Fibroblast of skin of right biceps (primary cell): ENCODE measurements around the gene FIGNL2.
"Not testable (repeated sequence)": the region's sequence is repeated elsewhere in the genome, so short reads cannot be mapped to it uniquely, and the experiment has no call there.

Source experiments
- DNase-seq: peaks from one replicate; pipeline ENCODE4 v3.0.0-alpha.2; 2013

Gene FIGNL2

DNA sequence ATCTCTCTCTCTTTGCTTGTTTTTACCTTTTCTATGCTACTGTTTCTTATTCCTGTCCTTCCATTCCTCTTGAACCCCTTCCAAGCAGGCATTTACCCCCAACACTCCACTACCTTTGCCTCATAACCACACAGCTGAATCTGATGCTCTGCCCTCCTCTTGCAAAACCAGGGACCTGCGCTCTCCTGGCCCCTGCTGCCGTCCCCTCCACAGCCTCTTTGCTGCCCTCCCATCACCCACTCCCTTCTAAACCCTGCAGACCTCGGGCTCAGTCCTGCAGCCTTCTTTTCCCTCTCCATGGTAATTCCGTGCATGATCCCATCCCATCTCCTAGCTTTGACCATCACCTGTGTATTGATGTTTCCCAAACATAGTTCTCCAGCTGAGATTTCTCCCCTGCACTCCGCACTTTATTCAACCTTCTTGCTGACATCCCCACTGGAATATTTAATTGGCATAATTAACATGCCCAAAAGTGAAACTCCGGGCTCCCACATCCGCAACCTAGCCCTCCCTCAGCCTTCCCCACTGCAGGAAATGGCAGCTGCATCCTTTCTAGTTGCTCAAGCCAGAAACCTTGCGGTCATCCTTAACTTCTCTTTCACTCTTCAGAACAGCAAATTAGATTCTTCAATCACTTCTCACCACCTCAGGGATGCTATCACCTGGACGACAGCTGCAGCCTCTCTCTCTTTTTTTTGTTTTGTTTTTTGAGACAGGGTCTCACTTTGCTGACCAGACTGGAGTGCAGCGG, 16.0 kb downstream of the FIGNL2 start:
- no peak for DNase-seq

DNA sequence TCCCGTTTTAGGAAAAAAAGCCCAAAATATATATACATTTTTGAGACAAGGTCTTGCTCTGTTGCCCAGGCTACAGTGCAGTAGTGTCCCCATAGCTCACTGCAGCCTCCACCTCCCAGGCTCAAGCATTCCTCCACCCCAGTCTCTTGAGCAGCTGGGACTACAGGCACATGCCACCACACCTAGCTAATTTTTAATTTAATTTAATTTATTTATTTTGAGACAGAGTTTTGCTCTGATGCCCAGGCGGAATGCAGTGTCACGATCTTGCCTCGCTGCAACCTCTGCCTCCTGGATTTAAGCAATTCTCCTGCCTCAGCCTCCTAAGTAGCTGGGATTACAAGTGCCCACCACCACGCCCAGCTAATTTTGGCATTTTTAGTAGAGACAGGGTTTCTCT, 16.7 kb downstream of the FIGNL2 start:
- not testable (repeated sequence) for DNase-seq

DNA sequence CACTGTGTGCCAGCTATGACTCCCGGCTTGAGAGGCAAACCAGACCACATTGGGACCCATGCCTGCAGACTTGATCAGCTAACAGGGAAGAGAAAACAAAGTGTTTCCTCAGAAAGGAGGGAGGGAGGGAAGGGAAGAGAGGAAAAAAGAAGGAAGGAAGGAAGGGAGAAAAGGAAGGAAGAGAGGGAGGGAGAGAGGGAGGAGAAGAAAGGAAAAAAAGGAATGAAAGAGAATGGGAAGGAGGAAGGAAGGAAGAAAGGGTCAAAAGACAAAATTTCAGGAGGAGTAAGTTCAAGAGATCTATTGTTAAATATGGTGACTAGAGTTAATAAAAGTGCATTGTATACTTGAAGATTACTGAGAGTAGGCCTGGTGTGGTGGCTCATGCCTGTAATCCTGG, 18.9 kb downstream of the FIGNL2 start:
- DNase-seq: no peak

GRCh38 chr12:51829011-51829481, 19.5 kb downstream of the FIGNL2 start:
- no peak for DNase-seq

GRCh38 chr12:51827925-51828818, 20.3 kb downstream of the FIGNL2 start:
- peak; percentile 36 for DNase-seq

- DNase-seq: no peak
Measured at GRCh38 chr12:51826881-51827280, 21.6 kb downstream of the FIGNL2 start.

DNA sequence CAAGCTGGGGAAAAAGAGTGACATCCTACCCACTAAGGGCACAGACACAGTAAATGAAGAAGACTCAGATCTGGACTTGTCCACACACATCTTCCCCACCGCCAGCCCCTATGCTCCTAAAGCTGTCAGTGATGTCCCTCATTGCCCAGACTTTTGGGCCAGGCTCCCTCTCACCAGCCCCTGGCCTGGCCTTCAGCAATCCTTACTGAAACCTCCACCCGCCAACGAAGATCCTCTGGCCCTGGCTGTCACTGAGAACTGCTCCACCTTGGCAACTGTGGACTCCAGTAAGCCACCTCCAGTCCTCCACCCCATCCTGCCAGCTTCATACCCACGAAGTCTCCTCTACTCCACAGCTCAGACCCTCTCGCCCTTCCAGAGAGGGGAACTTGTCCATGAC, 23.3 kb downstream of the FIGNL2 start:
- no peak for DNase-seq

GRCh38 chr12:51823875-51824565, 24.5 kb downstream of the FIGNL2 start:
- DNase-seq: peak; percentile 66

- DNase-seq: no peak
Measured at GRCh38 chr12:51822956-51823355, 25.6 kb downstream of the FIGNL2 start.

- DNase-seq: no peak
Measured at GRCh38 chr12:51822261-51822616, 26.3 kb downstream of the FIGNL2 start.

DNA sequence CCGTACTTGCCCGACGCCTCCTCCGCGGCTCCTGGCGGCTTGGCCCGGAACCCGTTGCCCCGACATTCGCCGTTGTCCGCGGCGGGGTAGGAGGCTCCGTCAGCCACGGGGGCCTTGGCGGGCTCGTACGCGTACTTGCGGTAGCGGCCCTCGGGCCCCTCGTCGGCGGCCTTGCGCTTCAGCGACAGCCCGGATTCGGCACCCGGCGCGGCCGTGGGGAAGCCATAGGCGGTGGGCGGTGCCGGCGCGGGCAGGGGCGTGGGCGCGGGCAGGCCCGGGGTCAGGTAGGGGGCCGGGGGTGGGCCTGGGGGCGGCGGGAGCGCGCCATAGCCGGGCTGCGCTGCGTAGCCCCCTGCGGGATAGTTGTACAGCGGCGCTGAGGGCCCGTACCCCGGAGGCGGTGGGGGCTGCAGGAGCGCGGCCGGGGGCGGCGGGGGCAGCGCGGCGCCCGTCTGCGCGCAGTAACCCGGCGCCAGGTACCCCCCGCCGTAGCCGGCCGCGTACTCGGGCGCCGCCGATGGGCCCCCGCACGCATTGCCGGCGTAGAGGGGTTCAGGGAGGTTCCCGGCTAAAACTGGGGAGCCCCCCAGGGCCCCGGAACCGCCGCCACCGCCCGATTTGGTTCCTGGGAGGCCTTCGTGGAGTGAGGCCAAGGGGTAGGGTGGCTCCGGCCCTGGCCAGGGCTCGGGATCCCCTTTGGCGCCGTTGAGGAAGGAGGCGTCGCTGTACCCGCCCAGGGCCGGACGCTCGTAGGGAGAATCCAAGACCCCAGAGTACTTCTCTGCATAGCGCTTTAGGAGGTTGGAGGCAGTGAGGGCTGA, 26.9 kb downstream of the FIGNL2 start:
- no peak for DNase-seq

- DNase-seq: peak; percentile 83
Measured at GRCh38 chr12:51820526-51821439, 27.7 kb downstream of the FIGNL2 start.

GRCh38 chr12:51819736-51820525, 28.6 kb downstream of the FIGNL2 start:
- peak; percentile 11 for DNase-seq

DNA sequence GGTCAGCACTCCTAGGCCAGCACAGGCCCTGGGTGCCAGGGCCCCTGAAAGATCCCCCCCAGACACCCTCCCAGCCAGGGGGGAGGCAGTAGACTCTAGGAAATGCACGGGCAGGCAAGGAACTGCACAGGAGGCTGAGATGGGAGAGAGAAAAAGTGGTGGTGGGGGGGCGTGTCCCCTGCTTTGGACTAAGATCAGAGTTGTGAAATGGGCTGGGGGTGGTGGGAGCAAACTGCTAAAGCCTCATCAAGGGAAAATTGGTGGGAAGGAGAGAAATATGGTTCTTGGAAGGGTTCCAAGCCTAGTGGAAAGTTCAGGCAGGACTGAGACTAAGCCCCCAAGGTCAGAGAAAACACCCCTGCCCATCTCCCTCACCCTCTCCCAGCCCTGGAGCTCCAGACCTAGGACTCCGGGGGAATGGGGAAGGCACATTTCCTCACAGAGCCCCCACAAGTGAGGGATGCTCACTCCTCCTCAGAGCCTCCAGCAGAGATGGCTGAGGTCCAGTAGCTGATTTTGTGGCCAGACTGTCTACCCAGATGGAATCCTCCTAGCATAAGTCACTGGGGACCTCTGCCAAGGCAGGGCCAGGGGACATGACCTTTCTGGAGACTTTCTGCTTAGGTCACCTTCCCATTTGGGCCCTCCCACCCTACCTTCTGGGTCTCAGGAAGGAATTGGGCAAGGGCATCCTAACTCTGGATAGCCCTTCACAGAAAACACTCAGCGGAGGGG, 29.8 kb downstream of the FIGNL2 start:
- DNase-seq: peak; percentile 95

DNA sequence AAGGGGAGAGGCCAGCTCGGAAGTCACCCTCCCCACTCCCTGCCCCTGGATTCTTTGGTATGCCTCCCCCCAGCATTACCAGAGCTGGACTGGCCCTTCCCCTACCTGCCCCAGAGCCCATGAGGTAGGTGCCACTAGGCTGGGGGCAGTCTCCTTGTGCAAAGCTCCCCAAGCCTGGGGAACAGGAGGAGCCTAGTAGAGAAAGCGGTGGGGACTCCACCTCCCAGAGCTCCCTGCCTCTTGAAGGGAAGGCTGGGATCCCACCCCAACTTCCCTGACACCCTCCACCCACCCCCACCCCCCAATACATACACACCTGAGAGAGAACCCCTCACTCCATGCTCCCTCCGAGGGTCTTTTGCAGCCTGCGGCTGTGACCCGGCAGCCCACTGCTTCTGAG, 30.4 kb downstream of the FIGNL2 start:
- DNase-seq: no peak

GRCh38 chr12:51817027-51817953, 31.2 kb downstream of the FIGNL2 start:
- peak; percentile 26 for DNase-seq

- peak; percentile 24 for DNase-seq
Measured at GRCh38 chr12:51815571-51815970, 32.9 kb downstream of the FIGNL2 start.

DNA sequence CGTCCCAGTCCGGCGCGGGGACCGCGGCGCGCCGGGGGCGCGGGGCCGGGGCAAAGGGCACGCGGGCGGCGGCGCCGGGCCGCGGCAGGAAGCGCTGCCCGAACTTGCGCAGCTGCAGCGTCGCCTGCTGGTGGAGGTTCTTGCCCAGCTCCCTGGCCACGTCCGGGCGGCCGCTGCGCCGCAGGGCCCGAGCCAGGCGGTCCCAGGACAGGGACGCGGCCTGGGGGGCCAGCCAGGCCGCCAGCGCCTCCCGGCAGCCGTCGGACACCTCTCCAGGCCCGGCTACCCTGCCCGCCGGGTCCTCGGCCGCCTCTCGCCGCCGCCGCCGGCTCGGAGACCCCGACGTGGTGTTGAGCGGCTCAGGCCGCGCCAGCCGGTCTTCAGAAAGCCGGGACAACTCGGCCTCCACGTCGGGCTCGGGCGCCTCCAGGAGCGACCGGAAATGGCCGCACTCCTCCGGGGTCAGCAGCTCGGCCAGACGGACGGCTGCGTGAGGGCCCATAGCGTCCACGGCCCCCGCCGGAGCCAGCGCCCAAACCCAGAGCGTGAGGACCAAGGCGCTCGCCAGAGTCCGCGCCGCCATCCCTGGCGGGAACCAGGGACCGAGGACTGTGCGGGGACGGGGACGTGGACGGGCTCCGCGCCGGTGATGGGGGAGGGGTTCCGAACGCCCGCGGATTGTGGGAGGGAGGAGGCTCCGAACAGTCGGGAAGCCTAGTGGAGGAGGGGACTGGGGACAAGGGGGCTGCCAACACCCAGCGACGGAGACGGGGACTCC, 34.0 kb downstream of the FIGNL2 start:
- DNase-seq: peak; percentile 79
